ENCODE results near the gene SLC25A19.
"Not testable (repeated sequence)": the region's sequence is repeated elsewhere in the genome, so short reads cannot be mapped to it uniquely, and the experiment has no call there.

The SLC25A19 gene

DNA sequence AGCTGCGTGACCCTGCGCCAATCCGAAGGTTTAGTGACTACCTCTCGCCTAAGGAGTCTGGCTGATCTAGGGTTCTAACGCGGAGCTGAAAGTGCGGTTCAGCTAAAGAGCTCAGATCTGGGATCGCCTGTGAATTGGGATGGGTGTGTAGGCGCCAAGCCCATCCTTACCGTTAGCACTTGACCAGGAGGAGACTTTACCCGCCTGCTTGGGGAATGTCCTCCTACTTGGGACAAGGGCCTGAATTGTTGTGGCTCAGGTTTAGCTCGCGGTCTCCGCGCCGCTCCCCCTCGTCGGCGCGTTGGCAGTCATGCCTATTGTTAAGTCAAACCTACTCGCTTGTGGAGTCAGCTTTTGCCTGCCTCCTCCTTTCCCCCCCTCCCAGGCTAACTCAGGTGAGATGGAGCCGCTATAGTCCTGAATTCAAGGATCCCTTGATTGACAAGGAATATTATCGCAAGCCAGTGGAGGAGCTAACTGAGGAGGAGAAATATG, 27.1 kb downstream of the SLC25A19 start:
- no peak for DNase-seq (ENCODE audit: low read depth)
- TF ChIP-seq CTCF (conservative IDR thresholded peaks at IDR 0.05; ENCODE audit: control insufficient read depth, insufficient read depth, low read depth, low read length) = no peak
- H3K4me3 ChIP-seq (ENCODE audit: control insufficient read depth, low read depth, low read length) = peak overlapping the region; percentile 98

- DNase-seq (ENCODE audit: low read depth) = peak; percentile 87
- no peak for TF ChIP-seq CTCF (conservative IDR thresholded peaks at IDR 0.05; ENCODE audit: control insufficient read depth, insufficient read depth, low read depth, low read length)
- peak within 1 kb of the TSS; percentile 98 for H3K4me3 ChIP-seq (ENCODE audit: control insufficient read depth, low read depth, low read length)
These were observed 27.7 kb downstream of the SLC25A19 start, which contains the start of the genes GGA3 and MRPS7 for GRCh38 chr17:75261336-75262111. Gene GGA3 (minus strand): TSS chr17:75261606. CDS start chr17:75261587, 19 bp downstream. Gene MRPS7 (plus strand): TSS chr17:75261879. CDS start chr17:75261901, 22 bp downstream.

DNA sequence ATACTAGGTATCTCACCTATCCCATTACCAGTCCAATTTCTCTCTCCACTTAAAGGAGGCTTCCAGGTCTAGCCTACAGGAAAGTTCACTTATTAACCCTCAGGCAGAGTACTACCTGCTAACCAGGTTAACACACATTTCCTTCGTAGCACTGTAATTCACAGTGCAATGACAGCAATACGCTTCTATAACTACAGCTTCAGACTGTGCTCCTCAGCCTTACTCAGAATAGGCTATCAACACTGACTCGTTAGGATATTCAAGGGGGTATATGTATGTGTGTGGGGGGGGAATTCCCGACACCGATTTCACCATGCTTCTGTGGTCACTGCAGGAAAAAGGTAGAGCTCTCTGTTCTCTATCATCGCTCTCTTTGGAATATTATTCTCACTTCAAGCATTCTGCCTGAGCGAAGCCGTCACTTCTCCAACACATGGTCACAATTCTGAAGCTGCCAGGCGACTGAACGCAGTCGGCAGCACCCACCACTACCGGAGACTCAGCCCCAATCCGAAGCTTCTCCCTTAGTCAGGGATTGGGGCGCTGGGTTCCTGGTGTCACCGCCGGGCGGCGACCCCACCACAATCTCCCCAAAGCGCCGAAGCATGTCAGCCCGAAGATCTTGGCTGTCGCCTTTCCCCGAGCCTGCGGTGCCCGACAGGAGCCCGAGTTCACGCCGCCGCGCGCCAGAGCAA, 28.4 kb downstream of the SLC25A19 start:
- no peak for TF ChIP-seq CTCF (conservative IDR thresholded peaks at IDR 0.05; ENCODE audit: control insufficient read depth, insufficient read depth, low read depth, low read length)
- DNase-seq (ENCODE audit: low read depth) = no peak
- peak overlapping the region; percentile 98 for H3K4me3 ChIP-seq (ENCODE audit: control insufficient read depth, low read depth, low read length)

DNA sequence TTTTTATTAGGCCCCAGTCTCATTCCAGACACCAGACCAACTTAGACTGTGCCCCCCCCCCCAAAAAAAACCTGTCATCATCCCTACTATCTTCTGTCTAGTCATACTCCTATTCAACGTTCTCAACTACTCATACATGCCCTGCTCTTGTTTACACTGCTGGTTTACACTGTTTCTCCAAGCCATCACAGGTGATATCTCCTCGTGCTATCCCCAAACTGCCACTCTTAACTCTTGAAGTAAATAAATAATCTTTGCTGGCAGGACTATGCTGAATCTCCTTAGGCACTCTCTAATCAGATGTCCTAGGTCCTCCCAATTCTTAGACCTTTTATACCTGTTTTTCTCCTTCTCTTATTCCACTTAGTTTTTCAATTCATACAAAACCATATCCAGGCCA, 32.0 kb downstream of the SLC25A19 start:
- not testable (repeated sequence) for DNase-seq (ENCODE audit: low read depth); H3K4me3 ChIP-seq (ENCODE audit: control insufficient read depth, low read depth, low read length)

- peak; percentile 61 for DNase-seq (ENCODE audit: low read depth)
- H3K4me3 ChIP-seq (ENCODE audit: control insufficient read depth, low read depth, low read length) = not testable (repeated sequence)
These were observed 33.1 kb downstream of the SLC25A19 start for GRCh38 chr17:75255954-75256698.

DNA sequence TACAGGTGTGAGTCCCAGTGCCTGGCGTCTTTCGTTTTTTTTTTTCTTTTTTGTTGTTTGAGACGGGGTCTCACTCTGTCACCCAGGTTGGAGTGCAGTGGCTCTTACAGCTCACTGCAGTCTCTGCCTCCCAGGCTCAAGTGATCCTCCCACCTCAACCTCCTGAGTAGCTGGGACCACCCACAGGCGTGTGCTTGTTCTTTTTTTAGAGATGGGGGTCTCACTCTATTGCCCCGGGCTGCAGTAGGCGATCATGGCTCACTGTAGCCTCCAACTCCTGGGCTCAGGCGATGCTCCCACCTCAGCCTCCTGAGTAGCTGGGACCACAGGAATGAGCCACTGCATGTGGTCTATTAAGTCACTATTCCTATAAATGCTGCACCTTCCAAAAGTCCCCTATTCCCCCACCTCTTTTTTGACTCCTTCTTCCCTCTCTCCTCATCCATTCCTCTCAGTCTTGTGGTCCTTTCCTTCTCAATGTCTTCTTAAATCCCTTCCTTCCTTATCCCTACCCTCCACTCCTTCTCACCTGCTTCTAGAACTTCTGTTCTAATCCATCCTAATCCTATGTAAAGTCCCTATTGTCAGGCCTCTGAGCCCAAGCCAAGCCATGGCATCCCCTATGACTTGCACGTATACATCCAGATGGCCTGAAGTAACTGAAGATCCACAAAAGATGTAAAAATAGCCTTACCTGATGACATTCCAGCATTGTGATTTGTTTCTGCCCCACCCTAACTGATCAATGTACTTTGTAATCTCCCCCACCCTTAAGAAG, 37.0 kb downstream of the SLC25A19 start:
- H3K4me3 ChIP-seq (ENCODE audit: control insufficient read depth, low read depth, low read length) = no peak overlapping the region
- no peak for DNase-seq (ENCODE audit: low read depth)
- no peak for TF ChIP-seq CTCF (conservative IDR thresholded peaks at IDR 0.05; ENCODE audit: control insufficient read depth, insufficient read depth, low read depth, low read length)

- peak; percentile 83 for DNase-seq (ENCODE audit: low read depth)
- peak overlapping the region; percentile 9 for H3K4me3 ChIP-seq (ENCODE audit: control insufficient read depth, low read depth, low read length)
- TF ChIP-seq CTCF (conservative IDR thresholded peaks at IDR 0.05; ENCODE audit: control insufficient read depth, insufficient read depth, low read depth, low read length) = no peak
These were observed 39.2 kb downstream of the SLC25A19 start for GRCh38 chr17:75250009-75250471.

Measured in fibroblast of mammary gland (primary cell).